Measurements from ENCODE around the gene MAPRE3.

DNA sequence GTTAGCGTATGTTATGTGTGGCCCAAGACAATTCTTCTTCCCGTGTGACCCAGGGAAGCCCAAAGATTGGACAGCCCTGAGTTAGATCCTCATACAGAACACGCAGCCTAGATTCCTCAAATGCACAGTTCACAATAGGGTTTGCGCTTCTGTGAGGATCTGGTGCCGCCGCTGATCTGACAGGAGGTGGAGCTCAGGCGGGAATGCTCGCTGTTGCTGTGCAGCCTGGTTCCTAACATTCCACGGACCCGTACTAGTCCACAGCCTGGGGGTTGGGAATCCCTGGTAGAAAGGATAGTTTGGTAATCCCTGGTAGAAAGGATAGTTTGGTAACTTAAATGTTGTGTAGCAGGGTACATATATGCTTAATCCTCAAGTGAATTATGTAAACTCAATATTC is 27.0 kb downstream of the MAPRE3 start:
- no peak for TF ChIP-seq POLR2A (IDR thresholded peaks at IDR 0.05)
- TF ChIP-seq CTCF (IDR thresholded peaks at IDR 0.05) = no peak
